Measurements from ENCODE around the gene MUC6.

MUC6 gene, protein sequence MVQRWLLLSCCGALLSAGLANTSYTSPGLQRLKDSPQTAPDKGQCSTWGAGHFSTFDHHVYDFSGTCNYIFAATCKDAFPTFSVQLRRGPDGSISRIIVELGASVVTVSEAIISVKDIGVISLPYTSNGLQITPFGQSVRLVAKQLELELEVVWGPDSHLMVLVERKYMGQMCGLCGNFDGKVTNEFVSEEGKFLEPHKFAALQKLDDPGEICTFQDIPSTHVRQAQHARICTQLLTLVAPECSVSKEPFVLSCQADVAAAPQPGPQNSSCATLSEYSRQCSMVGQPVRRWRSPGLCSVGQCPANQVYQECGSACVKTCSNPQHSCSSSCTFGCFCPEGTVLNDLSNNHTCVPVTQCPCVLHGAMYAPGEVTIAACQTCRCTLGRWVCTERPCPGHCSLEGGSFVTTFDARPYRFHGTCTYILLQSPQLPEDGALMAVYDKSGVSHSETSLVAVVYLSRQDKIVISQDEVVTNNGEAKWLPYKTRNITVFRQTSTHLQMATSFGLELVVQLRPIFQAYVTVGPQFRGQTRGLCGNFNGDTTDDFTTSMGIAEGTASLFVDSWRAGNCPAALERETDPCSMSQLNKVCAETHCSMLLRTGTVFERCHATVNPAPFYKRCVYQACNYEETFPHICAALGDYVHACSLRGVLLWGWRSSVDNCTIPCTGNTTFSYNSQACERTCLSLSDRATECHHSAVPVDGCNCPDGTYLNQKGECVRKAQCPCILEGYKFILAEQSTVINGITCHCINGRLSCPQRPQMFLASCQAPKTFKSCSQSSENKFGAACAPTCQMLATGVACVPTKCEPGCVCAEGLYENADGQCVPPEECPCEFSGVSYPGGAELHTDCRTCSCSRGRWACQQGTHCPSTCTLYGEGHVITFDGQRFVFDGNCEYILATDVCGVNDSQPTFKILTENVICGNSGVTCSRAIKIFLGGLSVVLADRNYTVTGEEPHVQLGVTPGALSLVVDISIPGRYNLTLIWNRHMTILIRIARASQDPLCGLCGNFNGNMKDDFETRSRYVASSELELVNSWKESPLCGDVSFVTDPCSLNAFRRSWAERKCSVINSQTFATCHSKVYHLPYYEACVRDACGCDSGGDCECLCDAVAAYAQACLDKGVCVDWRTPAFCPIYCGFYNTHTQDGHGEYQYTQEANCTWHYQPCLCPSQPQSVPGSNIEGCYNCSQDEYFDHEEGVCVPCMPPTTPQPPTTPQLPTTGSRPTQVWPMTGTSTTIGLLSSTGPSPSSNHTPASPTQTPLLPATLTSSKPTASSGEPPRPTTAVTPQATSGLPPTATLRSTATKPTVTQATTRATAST (N-terminal part only)

DNA sequence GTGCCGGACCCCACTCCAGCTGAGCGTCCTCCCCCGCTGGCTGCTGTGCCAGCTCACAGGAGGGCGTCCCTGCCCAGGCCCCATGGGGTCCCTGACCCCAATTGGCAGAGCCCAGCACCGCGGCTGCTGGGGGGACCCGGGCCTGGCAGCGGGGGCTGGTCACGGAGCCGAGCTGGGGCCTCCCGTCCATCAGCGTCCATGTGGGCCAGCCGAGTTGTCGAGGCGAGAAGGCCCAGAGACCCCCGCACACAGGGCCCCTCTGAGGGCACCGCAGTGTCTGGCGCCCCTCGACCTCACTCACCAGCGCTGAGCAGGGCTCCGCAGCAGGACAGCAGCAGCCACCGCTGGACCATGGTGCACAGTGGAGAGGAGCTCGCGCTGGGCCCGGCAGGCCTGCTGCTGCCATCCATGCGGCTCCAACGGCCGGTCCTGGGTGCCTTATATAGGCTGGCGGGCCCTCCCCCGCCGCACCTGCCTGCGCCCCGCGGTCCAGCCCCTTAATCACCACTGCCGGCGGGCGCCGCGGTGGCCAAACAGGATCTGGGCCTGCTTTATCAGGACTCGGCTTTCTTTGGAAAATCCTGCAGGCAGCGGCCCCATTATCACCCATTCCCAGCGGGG, at the start of gene MUC6:
Gene MUC6, minus strand, starts transcription at position 416 of the 621 bp plus-strand sequence. Its CDS starts 63 bp downstream, at position 353.
- H3K27me3 ChIP-seq (ENCODE audit: control insufficient read depth, insufficient read depth, low read length) = no peaks in the 10 kb centered on the region
- H3K36me3 ChIP-seq (ENCODE audit: control insufficient read depth, low read depth, low read length) = no peaks in the 10 kb centered on the region
- H3K4me3 ChIP-seq (ENCODE audit: low read length) = no peak within 1 kb of the TSS
- no peaks in the 10 kb centered on the region for H3K4me1 ChIP-seq (ENCODE audit: control insufficient read depth, low read depth, low read length)
- no peaks in the 10 kb centered on the region for H3K9me3 ChIP-seq (ENCODE audit: control insufficient read depth, low read depth, low read length)
- no peak within 1 kb of the TSS for H3K27ac ChIP-seq (ENCODE audit: low read length)
- no peak within 1 kb of the TSS for H3K9ac ChIP-seq (ENCODE audit: low read length)

GRCh38 chr11:1085440-1086170, 49.1 kb upstream of the MUC6 start:
- no peaks in the 10 kb centered on the region for H3K36me3 ChIP-seq (ENCODE audit: control insufficient read depth, low read depth, low read length)
- no peaks in the 10 kb centered on the region for H3K4me1 ChIP-seq (ENCODE audit: control insufficient read depth, low read depth, low read length)
- H3K27me3 ChIP-seq (ENCODE audit: control insufficient read depth, insufficient read depth, low read length) = no peaks in the 10 kb centered on the region
- no peak overlapping the region for H3K9ac ChIP-seq (ENCODE audit: low read length)
- H3K9me3 ChIP-seq (ENCODE audit: control insufficient read depth, low read depth, low read length) = no peaks in the 10 kb centered on the region
- H3K4me3 ChIP-seq (ENCODE audit: low read length) = no peak overlapping the region
- no peak overlapping the region for H3K27ac ChIP-seq (ENCODE audit: low read length)

DNA sequence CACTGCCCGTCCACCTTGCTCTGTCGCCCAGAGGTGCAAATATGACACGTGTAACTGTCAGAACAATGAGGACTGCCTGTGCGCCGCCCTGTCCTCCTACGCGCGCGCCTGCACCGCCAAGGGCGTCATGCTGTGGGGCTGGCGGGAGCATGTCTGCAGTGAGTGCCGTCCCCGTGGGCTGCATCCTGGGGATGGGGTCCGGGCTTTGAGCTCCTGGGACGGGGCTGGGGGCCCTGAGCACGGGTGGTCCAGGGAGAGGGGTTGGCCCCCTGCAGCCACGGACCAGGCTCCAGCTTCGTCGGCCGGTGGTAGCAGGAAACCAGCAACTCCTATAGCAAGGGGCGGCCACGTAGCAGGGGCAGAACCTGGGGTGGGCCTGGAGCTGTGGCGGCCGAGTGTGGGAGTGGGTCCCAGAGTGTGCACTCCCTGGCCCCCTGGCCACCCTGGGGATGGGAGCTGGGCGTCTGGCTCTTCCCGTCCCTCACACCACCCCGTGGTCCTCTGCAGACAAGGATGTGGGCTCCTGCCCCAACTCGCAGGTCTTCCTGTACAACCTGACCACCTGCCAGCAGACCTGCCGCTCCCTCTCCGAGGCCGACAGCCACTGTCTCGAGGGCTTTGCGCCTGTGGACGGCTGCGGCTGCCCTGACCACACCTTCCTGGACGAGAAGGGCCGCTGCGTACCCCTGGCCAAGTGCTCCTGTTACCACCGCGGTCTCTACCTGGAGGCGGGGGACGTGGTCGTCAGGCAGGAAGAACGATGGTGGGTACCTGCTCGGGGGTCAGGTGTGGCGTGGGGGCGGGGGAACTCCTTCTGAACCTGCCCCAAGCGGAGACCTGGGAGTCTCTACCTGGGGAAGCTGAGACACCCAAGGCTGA, 48.3 kb upstream of the MUC6 start:
- Histone ChIP-seq H3K27me3 (ENCODE audit: control insufficient read depth, insufficient read depth, low read length) (no peaks in the 10 kb centered on the region), H3K4me3 (ENCODE audit: low read length) (no peak overlapping the region), H3K9ac (ENCODE audit: low read length) (no peak overlapping the region), H3K9me3 (ENCODE audit: control insufficient read depth, low read depth, low read length) (no peaks in the 10 kb centered on the region), H3K4me1 (ENCODE audit: control insufficient read depth, low read depth, low read length) (no peaks in the 10 kb centered on the region), H3K36me3 (ENCODE audit: control insufficient read depth, low read depth, low read length) (no peaks in the 10 kb centered on the region), H3K27ac (ENCODE audit: low read length) (no peak overlapping the region)

DNA sequence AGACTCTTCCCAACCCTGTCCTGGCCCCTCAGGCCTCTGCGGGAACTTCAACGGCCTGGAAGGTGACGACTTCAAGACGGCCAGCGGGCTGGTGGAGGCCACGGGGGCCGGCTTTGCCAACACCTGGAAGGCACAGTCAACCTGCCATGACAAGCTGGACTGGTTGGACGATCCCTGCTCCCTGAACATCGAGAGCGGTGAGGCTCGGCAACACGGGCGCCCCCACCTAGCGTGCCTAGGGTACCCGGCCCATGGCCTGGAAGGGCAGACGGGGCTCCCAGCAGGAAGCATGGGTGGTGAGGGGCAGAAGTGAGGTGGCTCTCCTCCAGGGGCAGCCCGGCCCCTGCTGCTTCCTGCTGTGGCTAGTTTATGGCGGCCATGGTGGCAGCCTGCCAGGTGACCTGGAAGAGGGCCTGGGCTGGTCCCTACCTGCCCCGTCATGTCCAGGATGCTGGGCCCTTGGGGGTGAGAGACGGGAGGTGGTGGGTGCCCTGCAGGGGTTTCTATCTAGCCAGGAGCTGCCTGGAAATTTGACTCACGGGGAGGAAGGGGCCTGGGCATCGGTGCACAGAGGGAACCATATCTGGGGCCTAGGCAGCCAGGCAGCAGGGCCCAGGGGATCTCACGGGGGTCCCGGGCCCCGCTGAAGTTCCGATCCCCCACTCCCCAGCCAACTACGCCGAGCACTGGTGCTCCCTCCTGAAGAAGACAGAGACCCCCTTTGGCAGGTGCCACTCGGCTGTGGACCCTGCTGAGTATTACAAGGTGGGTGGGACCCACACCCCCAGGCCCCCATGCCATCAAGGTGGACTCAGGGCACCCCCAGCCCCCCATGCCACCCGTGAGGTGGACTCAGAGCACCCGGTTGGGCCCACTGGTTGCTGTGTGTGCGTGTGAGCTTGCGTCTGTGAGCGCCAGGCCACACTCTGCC, 47.4 kb upstream of the MUC6 start:
- Histone ChIP-seq H3K27me3 (ENCODE audit: control insufficient read depth, insufficient read depth, low read length) (no peaks in the 10 kb centered on the region), H3K36me3 (ENCODE audit: control insufficient read depth, low read depth, low read length) (no peaks in the 10 kb centered on the region), H3K9me3 (ENCODE audit: control insufficient read depth, low read depth, low read length) (no peaks in the 10 kb centered on the region), H3K4me1 (ENCODE audit: control insufficient read depth, low read depth, low read length) (no peaks in the 10 kb centered on the region), H3K4me3 (ENCODE audit: low read length) (no peak overlapping the region), H3K27ac (ENCODE audit: low read length) (no peak overlapping the region), H3K9ac (ENCODE audit: low read length) (no peak overlapping the region)

- Histone ChIP-seq H3K4me3 (ENCODE audit: low read length) (no peak overlapping the region), H3K9me3 (ENCODE audit: control insufficient read depth, low read depth, low read length) (no peaks in the 10 kb centered on the region), H3K27ac (ENCODE audit: low read length) (no peak overlapping the region), H3K27me3 (ENCODE audit: control insufficient read depth, insufficient read depth, low read length) (no peaks in the 10 kb centered on the region), H3K4me1 (ENCODE audit: control insufficient read depth, low read depth, low read length) (no peaks in the 10 kb centered on the region), H3K9ac (ENCODE audit: low read length) (no peak overlapping the region), H3K36me3 (ENCODE audit: control insufficient read depth, low read depth, low read length) (no peaks in the 10 kb centered on the region)
Observed at GRCh38 chr11:1082728-1083620, 46.5 kb upstream of the MUC6 start.

DNA sequence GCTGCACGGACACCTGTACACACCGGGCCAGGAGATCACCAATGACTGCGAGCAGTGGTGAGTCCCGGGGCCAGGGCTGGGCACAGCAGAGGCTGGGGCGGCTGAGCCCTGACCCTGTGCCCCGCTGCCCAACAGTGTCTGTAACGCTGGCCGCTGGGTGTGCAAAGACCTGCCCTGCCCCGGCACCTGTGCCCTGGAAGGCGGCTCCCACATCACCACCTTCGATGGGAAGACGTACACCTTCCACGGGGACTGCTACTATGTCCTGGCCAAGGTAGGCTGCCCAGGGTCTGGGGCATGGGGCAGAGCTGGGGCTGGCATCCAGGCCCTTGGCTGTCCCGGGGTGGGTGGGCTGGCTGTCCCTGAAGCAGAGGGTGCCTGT, 45.8 kb upstream of the MUC6 start:
- H3K9ac ChIP-seq (ENCODE audit: low read length) = no peak overlapping the region
- H3K27ac ChIP-seq (ENCODE audit: low read length) = no peak overlapping the region
- H3K27me3 ChIP-seq (ENCODE audit: control insufficient read depth, insufficient read depth, low read length) = no peaks in the 10 kb centered on the region
- H3K4me1 ChIP-seq (ENCODE audit: control insufficient read depth, low read depth, low read length) = no peaks in the 10 kb centered on the region
- no peaks in the 10 kb centered on the region for H3K36me3 ChIP-seq (ENCODE audit: control insufficient read depth, low read depth, low read length)
- H3K9me3 ChIP-seq (ENCODE audit: control insufficient read depth, low read depth, low read length) = no peaks in the 10 kb centered on the region
- H3K4me3 ChIP-seq (ENCODE audit: low read length) = no peak overlapping the region

GRCh38 chr11:1081601-1082311, 45.2 kb upstream of the MUC6 start:
- Histone ChIP-seq H3K9me3 (ENCODE audit: control insufficient read depth, low read depth, low read length) (no peaks in the 10 kb centered on the region), H3K4me3 (ENCODE audit: low read length) (no peak overlapping the region), H3K27ac (ENCODE audit: low read length) (no peak overlapping the region), H3K4me1 (ENCODE audit: control insufficient read depth, low read depth, low read length) (no peaks in the 10 kb centered on the region), H3K36me3 (ENCODE audit: control insufficient read depth, low read depth, low read length) (no peaks in the 10 kb centered on the region), H3K27me3 (ENCODE audit: control insufficient read depth, insufficient read depth, low read length) (no peaks in the 10 kb centered on the region), H3K9ac (ENCODE audit: low read length) (no peak overlapping the region)

GRCh38 chr11:1078191-1078601, 41.7 kb upstream of the MUC6 start:
- Histone ChIP-seq H3K27me3 (ENCODE audit: control insufficient read depth, insufficient read depth, low read length) (no peaks in the 10 kb centered on the region), H3K9ac (ENCODE audit: low read length) (no peak overlapping the region)

More at GRCh38 chr11:1078191-1078601, 41.7 kb upstream of the MUC6 start:
- Histone ChIP-seq H3K4me1 (ENCODE audit: control insufficient read depth, low read depth, low read length) (no peaks in the 10 kb centered on the region), H3K4me3 (ENCODE audit: low read length) (no peak overlapping the region), H3K9me3 (ENCODE audit: control insufficient read depth, low read depth, low read length) (no peaks in the 10 kb centered on the region), H3K36me3 (ENCODE audit: control insufficient read depth, low read depth, low read length) (no peaks in the 10 kb centered on the region), H3K27ac (ENCODE audit: low read length) (no peak overlapping the region)

All from iPS-18a (cell line).